Gastrocnemius medialis (tissue), 4 donors: Measurements from ENCODE around the gene SAMD13. TPM values are rescaled to one million over a fixed set of nuclear protein-coding genes. Genes with fewer than 3 reads are reported as not detected.

Experiments used
- ATAC-seq, 2 donors: fragments of 150-250 bp; one replicate each; pipeline ENCODE4 v1.9.1; 2016
- DNase-seq, 2 donors: peaks; one replicate each; pipeline ENCODE4 v3.0.0-alpha.2; 2019
- H3K27ac ChIP-seq, 4 donors: fragments of 200-600 bp; sonication (generic); 1 replicate in 1 of 4; 2 replicates in 3 of 4; pipeline ENCODE4 v1.5.1; 2016 to 2018; ENCODE audit warnings: mild to moderate bottlenecking in 2 of 4, moderate library complexity in 1 of 4
- H3K27me3 ChIP-seq, 3 donors: fragments of 200-600 bp; sonication (generic) in 2 of 3; 1 replicate in 1 of 3; 2 replicates in 2 of 3; pipeline versions ENCODE4 v1.5.1 to v1.6.0; 2016 to 2019; ENCODE audit warnings: mild to moderate bottlenecking in 1 of 3, moderate library complexity in 1 of 3
- H3K36me3 ChIP-seq, 2 donors: fragments of 200-600 bp; sonication (generic) in 1 of 2; one replicate each; pipeline ENCODE4 v1.5.1; 2017 to 2018
- H3K4me1 ChIP-seq, 2 donors: fragments of 200-600 bp; sonication (generic) in 1 of 2; one replicate each; pipeline ENCODE4 v1.5.1; 2016 to 2017; ENCODE audit warnings: mild to moderate bottlenecking in 2 of 2
- H3K4me3 ChIP-seq, 4 donors: fragments of 200-600 bp; sonication (generic) in 3 of 4; 1 replicate in 1 of 4; 2 replicates in 3 of 4; pipeline ENCODE4 v1.5.1; 2016 to 2019; ENCODE audit warnings: mild to moderate bottlenecking in 2 of 4
- H3K9me3 ChIP-seq, 3 donors: fragments of 200-600 bp; sonication (generic) in 2 of 3; 1 replicate in 1 of 3; 2 replicates in 2 of 3; pipeline ENCODE4 v1.5.1; 2016 to 2019
- CTCF ChIP-seq, 5 experiments: fragments of 450-650 bp in 3 of 5; fragments of 200-600 bp in 2 of 5; sonication (generic) in 2 of 5; IDR thresholded peaks in 4 of 5; conservative IDR thresholded peaks in 1 of 5; 1 replicate in 4 of 5; 2 replicates in 1 of 5; pipeline ENCODE4 v1.5.1; 2016 to 2019; ENCODE audit warnings: antibody characterized with exemption in 5 of 5, mild to moderate bottlenecking in 3 of 5, moderate library complexity in 3 of 5
- POLR2A ChIP-seq, 2 donors: fragments of 450-650 bp; IDR thresholded peaks; one replicate each; pipeline ENCODE4 v1.6.1; 2017; ENCODE audit warnings: antibody characterized with exemption in 2 of 2, mild to moderate bottlenecking in 2 of 2, moderate library complexity in 2 of 2
- in situ Hi-C, 4 donors: fragments of 200-750 bp; cut with MboI; loops; one replicate each; pipeline versions ENCODE4 v1.15.0 to v1.8.0; 2017; ENCODE audit warnings: low sequenced_read_pairs in 4 of 4
- intact Hi-C: fragments of 100-400 bp; cut with DNase I; formaldehyde crosslinking; loops from one replicate; pipeline ENCODE4 v1.15.1; 2023; ENCODE audit warnings: low total_unique reads
- total RNA-seq, 4 donors: library from RNA; depleted of rRNA; stranded (reverse); fragments of >200 nt; gene quantifications; one replicate each; pipeline versions ENCODE4 v1.1.0 to v1.2.3, GENCODE V29; 2016

SAMD13 gene
- total RNA-seq, 4 donors from 2014 or later, result 1.5 to 10.8 (median 5.4) TPM

GRCh38 chr1:84376000-84376910 is 74.7 kb downstream of the SAMD13 start:
- ATAC-seq (peak; percentile 62 to 82), DNase-seq (peak in 1 of 2 donors; percentile 55)
- H3K9me3 ChIP-seq, result no peaks in the 10 kb centered on the region
- H3K36me3 ChIP-seq, result no peaks in the 10 kb centered on the region
- peak overlapping the region; percentile 74 to 87 (median 77) for H3K27ac ChIP-seq
- TF ChIP-seq CTCF (IDR thresholded peaks at IDR 0.05 in 4 of 5, conservative IDR thresholded peaks at IDR 0.05 in 1 of 5) (no peak), POLR2A (IDR thresholded peaks at IDR 0.05) (no peak)
- no peaks in the 10 kb centered on the region for H3K27me3 ChIP-seq
- peak overlapping the region in 1 of 4 donors; percentile 7 for H3K4me3 ChIP-seq
- H3K4me1 ChIP-seq, result peaks cover 43 to 54% of the 10 kb centered on the region in 2 donors
- in situ Hi-C loops, result loop anchor here in 1 of 4 donors (10.0 kb wide), 1 partner anchor 71 kb away; the partner anchor contains the start of gene SAMD13
- intact Hi-C loops, result loop anchor here (2.0 to 10.0 kb wide), 2 partner anchors 75 to 129 kb away; partner anchors contain the start of genes GNG5, SAMD13 and SPATA1

- Histone ChIP-seq H3K4me3 (no peak overlapping the region), H3K27ac (peak overlapping the region; percentile 74 to 87 (median 77)), H3K27me3 (no peaks in the 10 kb centered on the region), H3K9me3 (no peaks in the 10 kb centered on the region), H3K36me3 (no peaks in the 10 kb centered on the region), H3K4me1 (peaks cover 43 to 54% of the 10 kb centered on the region in 2 donors)
- ATAC-seq (no peak), DNase-seq (peak in 1 of 2 donors; percentile 23)
- in situ Hi-C loops, result loop anchor here in 1 of 4 donors (10.0 kb wide), 1 partner anchor 73 kb away; the partner anchor contains the start of gene SAMD13
- intact Hi-C loops, result loop anchor here (2.0 to 10.0 kb wide), 2 partner anchors 77 to 127 kb away; partner anchors contain the start of genes GNG5, SAMD13 and SPATA1
- no peak for TF ChIP-seq POLR2A (IDR thresholded peaks at IDR 0.05)
- TF ChIP-seq CTCF (IDR thresholded peaks at IDR 0.05 in 4 of 5, conservative IDR thresholded peaks at IDR 0.05 in 1 of 5), result no peak
These were observed 76.1 kb downstream of the SAMD13 start for GRCh38 chr1:84377480-84378095.

- no peak for DNase-seq
- Histone ChIP-seq H3K9me3 (no peaks in the 10 kb centered on the region), H3K36me3 (no peaks in the 10 kb centered on the region), H3K4me3 (no peak overlapping the region), H3K27me3 (no peaks in the 10 kb centered on the region), H3K27ac (peak overlapping the region in 2 of 4 donors; percentile 0 to 19), H3K4me1 (peaks cover 29 to 42% of the 10 kb centered on the region in 2 donors)
- in situ Hi-C loops, result loop anchor here in 1 of 4 donors (10.0 kb wide), 1 partner anchor 75 kb away; the partner anchor contains the start of gene SAMD13
- TF ChIP-seq POLR2A (IDR thresholded peaks at IDR 0.05), result no peak
- no peak for TF ChIP-seq CTCF (IDR thresholded peaks at IDR 0.05 in 4 of 5, conservative IDR thresholded peaks at IDR 0.05 in 1 of 5)
- no peak for ATAC-seq
- intact Hi-C loops, result loop anchor here (10.0 kb wide), 1 partner anchor 125 kb away; the partner anchor contains the start of genes GNG5 and SPATA1
These were observed 77.8 kb downstream of the SAMD13 start for GRCh38 chr1:84379138-84379916.

GRCh38 chr1:84379917-84380180 is 78.3 kb downstream of the SAMD13 start:
- in situ Hi-C loops (loop anchor here in 1 of 4 donors (10.0 kb wide), 1 partner anchor 75 kb away; the partner anchor contains the start of gene SAMD13), intact Hi-C loops (loop anchor here (10.0 kb wide), 1 partner anchor 125 kb away; the partner anchor contains the start of genes GNG5 and SPATA1)
- Histone ChIP-seq H3K4me1 (peaks cover 24 to 37% of the 10 kb centered on the region in 2 donors), H3K27me3 (no peaks in the 10 kb centered on the region), H3K4me3 (no peak overlapping the region), H3K36me3 (no peaks in the 10 kb centered on the region), H3K27ac (peak overlapping the region in 1 of 4 donors; percentile 0), H3K9me3 (no peaks in the 10 kb centered on the region)
- DNase-seq (no peak), ATAC-seq (no peak)
- TF ChIP-seq POLR2A (IDR thresholded peaks at IDR 0.05) (no peak), CTCF (IDR thresholded peaks at IDR 0.05 in 4 of 5, conservative IDR thresholded peaks at IDR 0.05 in 1 of 5) (no peak)
